ENCODE results near the gene CD22. TPM values are rescaled to one million over a fixed set of nuclear protein-coding genes. Genes with fewer than 3 reads are reported as not detected.

CD22 gene
- total RNA-seq, 2 donors from 2014 or later, result 14.0 TPM; not detected in 1

- DNase-seq (ENCODE audit: low spot score), result no peak
- Histone ChIP-seq H3K4me1 (replicated peaks) (no peaks in the 10 kb centered on the region), H3K4me3 (no peak overlapping the region), H3K27ac (no peak overlapping the region), H3K36me3 (no peaks in the 10 kb centered on the region), H3K9me3 (no peaks in the 10 kb centered on the region), H3K27me3 (replicated peaks; ENCODE audit: insufficient read depth) (peaks cover 5% of the 10 kb centered on the region)
- intact Hi-C loops (cut with DNase I), result no loop called here
- WGBS, result 82% methylated on average over 14 of the region's 14 CpGs
- no peak for TF ChIP-seq POLR2A (IDR thresholded peaks at IDR 0.05)
- no peak for TF ChIP-seq CTCF (IDR thresholded peaks at IDR 0.05)
- TF ChIP-seq POLR2AphosphoS5 (IDR thresholded peaks at IDR 0.05), result no peak
Measured at GRCh38 chr19:35331551-35332214, 2.7 kb downstream of the CD22 start.

- intact Hi-C loops (cut with DNase I), result no loop called here
- Histone ChIP-seq H3K4me1 (replicated peaks) (no peaks in the 10 kb centered on the region), H3K9me3 (no peaks in the 10 kb centered on the region), H3K4me3 (no peak overlapping the region), H3K27me3 (replicated peaks; ENCODE audit: insufficient read depth) (peaks cover 5% of the 10 kb centered on the region), H3K36me3 (no peaks in the 10 kb centered on the region), H3K27ac (no peak overlapping the region)
- no peak for DNase-seq (ENCODE audit: low spot score)
- TF ChIP-seq POLR2A (IDR thresholded peaks at IDR 0.05) (no peak), POLR2AphosphoS5 (IDR thresholded peaks at IDR 0.05) (no peak), CTCF (IDR thresholded peaks at IDR 0.05) (no peak)
- 68% methylated on average over 12 of the region's 12 CpGs for WGBS
Measured at GRCh38 chr19:35332817-35333216, 3.8 kb downstream of the CD22 start.

- TF ChIP-seq POLR2A (IDR thresholded peaks at IDR 0.05) (no peak), CTCF (IDR thresholded peaks at IDR 0.05) (no peak), POLR2AphosphoS5 (IDR thresholded peaks at IDR 0.05) (no peak)
- Histone ChIP-seq H3K36me3 (no peaks in the 10 kb centered on the region), H3K4me3 (no peak overlapping the region), H3K4me1 (replicated peaks) (no peaks in the 10 kb centered on the region), H3K9me3 (no peaks in the 10 kb centered on the region), H3K27me3 (replicated peaks; ENCODE audit: insufficient read depth) (no peaks in the 10 kb centered on the region), H3K27ac (no peak overlapping the region)
- intact Hi-C loops (cut with DNase I), result no loop called here
- WGBS, result 82% methylated on average over 10 of the region's 10 CpGs
- DNase-seq (ENCODE audit: low spot score), result no peak
Measured at GRCh38 chr19:35334144-35334753, 5.3 kb downstream of the CD22 start.

GRCh38 chr19:35336166-35336955, 7.4 kb downstream of the CD22 start:
- Histone ChIP-seq H3K9me3 (no peaks in the 10 kb centered on the region), H3K27me3 (replicated peaks; ENCODE audit: insufficient read depth) (no peaks in the 10 kb centered on the region), H3K4me3 (no peak overlapping the region), H3K36me3 (no peaks in the 10 kb centered on the region), H3K27ac (no peak overlapping the region), H3K4me1 (replicated peaks) (no peaks in the 10 kb centered on the region)
- 84% methylated on average over 21 of the region's 21 CpGs for WGBS
- no peak for DNase-seq (ENCODE audit: low spot score)
- intact Hi-C loops (cut with DNase I), result no loop called here
- no peak for TF ChIP-seq POLR2A (IDR thresholded peaks at IDR 0.05)
- TF ChIP-seq CTCF (IDR thresholded peaks at IDR 0.05), result no peak
- no peak for TF ChIP-seq POLR2AphosphoS5 (IDR thresholded peaks at IDR 0.05)

Measured in prostate gland (tissue), 2 donors.